ENCODE data around the gene MGAT1. TPM values are rescaled to one million over a fixed set of nuclear protein-coding genes. Genes with fewer than 3 reads are reported as not detected.
A peak's percentile ranks its signal among the peaks of the same experiment; 100 is the strongest.
"Not testable (repeated sequence)": the region's sequence is repeated elsewhere in the genome, so short reads cannot be mapped to it uniquely, and the experiment has no call there.

The MGAT1 gene
- total RNA-seq, 2 experiments from 2014 or later = 136 to 152 TPM

DNA sequence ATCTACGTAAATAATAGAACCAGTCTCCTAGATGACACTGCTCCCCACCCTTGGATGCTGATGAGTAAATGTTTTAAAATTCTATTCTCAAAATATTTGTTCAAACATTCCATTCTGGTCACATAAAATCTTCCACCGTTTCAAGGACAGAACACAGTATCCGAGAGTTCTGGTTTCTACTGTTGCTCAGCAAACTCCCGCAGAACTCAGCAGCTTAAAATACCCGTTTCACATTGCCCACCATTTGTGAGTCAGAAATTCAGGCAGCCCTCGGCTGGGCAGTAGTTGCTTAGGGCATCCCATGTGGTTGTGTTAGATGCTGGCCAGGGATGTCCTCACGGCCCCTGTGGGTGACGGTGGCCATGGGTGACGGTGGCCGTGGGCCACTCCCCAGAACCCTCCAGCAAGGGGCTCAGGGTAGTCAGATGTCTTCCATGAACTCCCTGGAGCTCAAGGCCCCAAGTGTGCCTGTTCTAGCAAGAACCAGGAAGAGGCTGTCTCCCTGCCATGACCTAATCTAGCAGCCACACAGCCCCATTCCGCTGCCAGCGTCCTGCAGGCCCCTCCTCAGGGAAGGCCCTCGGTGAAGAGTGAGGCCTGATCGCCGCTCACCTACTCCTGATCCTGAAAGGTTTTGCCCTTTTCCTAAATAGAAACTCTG lies 17.4 kb downstream of the MGAT1 start:
- ChIA-PET CTCF (interaction anchor here (1.0 to 1.5 kb wide), 4 partner anchors 9 to 45 kb away, joined by 3 to 5 read pairs (median 4); no protein-coding TSS in a partner anchor), POLR2A (no interaction called here)
- Mint-ChIP-seq H3K4me1 (peaks cover 28% of the 10 kb centered on the region), H3K4me3 (no peak overlapping the region), H3K27me3 (no peaks in the 10 kb centered on the region), H3K27ac (no peak overlapping the region), H3K9me3 (no peaks in the 10 kb centered on the region), H3K36me3 (ENCODE audit: low read depth) (peaks cover 11% of the 10 kb centered on the region)
- no peak for DNase-seq

DNA sequence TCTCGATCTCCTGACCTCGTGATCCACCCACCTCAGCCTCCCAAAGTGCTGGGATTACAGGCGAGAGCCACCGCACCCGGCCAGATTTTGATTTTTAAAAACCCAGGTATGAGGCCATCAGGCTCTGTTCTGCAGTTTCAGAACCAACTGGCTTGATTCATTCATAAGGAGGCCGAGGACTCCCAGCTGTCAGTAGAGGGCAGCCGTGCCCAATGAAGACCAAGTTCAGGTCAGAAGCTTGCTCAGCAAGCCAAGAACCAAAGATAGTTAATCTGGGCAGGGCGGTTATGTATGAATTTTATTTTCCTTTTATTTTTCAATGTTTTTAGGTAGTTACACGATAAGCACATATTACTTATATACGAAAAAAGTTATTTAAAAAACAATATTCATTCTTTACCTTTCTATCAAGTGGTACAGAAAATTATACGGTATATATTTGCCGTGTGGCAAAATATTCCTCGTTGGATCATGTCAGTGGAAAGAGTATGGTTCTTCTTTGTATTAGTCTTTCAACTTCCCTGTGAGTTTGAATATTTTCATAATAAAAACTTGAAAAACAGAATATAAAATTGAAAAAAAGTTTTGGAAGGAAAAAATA lies 18.0 kb downstream of the MGAT1 start:
- no peaks in the 10 kb centered on the region for H3K27me3 Mint-ChIP-seq

DNA sequence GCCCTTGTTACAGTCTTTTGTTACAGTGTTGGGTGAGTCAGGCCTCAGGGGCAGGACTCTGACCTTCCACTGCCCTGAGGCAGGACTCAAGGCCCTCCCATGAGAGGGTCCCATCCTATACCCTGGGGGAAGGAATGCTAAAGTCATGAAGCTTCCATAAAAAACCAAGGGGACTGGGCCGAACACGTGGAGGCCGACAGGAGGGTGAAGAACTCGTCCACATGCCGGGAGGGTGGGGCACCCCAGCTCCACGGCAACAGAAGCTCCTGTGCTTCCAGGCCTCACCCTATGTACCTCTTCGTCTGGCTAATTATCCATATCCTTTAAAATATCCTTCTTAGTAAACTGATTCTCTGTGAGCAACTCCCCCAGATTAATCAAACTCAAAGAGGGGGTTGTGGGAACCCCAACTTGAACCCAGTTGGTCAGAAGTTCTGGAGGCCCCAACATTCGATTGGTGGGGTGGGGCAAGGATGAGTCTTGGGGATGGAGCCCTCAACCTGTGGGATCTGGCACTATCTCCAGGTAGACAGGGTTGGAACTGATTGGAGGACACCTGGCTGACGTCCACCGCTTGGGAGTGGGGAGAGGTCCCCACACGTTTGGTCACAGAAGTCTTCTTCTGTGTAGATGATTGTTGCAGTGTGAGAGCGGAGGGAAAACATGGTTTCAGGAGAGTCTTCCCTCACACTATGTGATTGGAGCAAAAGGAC lies 19.1 kb downstream of the MGAT1 start:
- POLR2A ChIA-PET = no interaction called here
- Mint-ChIP-seq H3K36me3 (ENCODE audit: low read depth) (no peaks in the 10 kb centered on the region), H3K4me3 (no peak overlapping the region), H3K4me1 (peaks cover 28% of the 10 kb centered on the region), H3K27ac (no peak overlapping the region), H3K9me3 (no peaks in the 10 kb centered on the region), H3K27me3 (no peaks in the 10 kb centered on the region)
- CTCF ChIA-PET = interaction anchor here (1.4 kb wide), 1 partner anchor 47 kb away, joined by 3 read pairs; no protein-coding TSS in a partner anchor
- DNase-seq = no peak

More for the DNA sequence above, 18.0 kb downstream of the MGAT1 start:
- DNase-seq = peak; percentile 82
- POLR2A ChIA-PET = no interaction called here
- CTCF ChIA-PET = interaction anchor here (0.7 to 1.4 kb wide), 4 partner anchors 10 to 456 kb away, joined by 3 to 5 read pairs (median 4); no protein-coding TSS in a partner anchor
- H3K9me3 Mint-ChIP-seq = no peaks in the 10 kb centered on the region
- peaks cover 6% of the 10 kb centered on the region for H3K36me3 Mint-ChIP-seq (ENCODE audit: low read depth)
- H3K4me1 Mint-ChIP-seq = peaks cover 28% of the 10 kb centered on the region
- H3K4me3 Mint-ChIP-seq = no peak overlapping the region
- no peak overlapping the region for H3K27ac Mint-ChIP-seq

DNA sequence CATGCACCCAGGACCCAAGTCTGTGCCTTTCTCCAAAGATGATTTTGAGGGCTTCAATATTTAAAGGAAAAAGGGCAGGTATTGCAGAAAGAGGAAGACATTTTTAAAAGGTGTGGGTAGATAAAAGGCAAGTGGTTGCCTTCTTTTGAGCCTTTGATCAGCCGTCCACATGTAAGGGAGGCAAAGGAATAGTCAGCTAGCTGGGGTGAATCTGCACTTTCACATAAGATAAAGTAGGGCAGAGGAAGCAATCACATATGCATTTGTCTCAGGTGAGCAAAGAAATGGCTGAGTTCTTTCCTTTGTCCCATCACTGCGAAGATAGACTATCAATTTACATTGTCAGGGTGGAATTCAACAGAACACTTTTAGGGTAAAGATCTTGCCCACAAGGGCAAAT lies 19.9 kb downstream of the MGAT1 start:
- ChIA-PET POLR2A (no interaction called here), CTCF (no interaction called here)
- Mint-ChIP-seq H3K27ac (no peak overlapping the region), H3K9me3 (no peaks in the 10 kb centered on the region), H3K4me1 (peaks cover 25% of the 10 kb centered on the region), H3K36me3 (ENCODE audit: low read depth) (no peaks in the 10 kb centered on the region), H3K4me3 (no peak overlapping the region), H3K27me3 (no peaks in the 10 kb centered on the region)
- DNase-seq = no peak

DNA sequence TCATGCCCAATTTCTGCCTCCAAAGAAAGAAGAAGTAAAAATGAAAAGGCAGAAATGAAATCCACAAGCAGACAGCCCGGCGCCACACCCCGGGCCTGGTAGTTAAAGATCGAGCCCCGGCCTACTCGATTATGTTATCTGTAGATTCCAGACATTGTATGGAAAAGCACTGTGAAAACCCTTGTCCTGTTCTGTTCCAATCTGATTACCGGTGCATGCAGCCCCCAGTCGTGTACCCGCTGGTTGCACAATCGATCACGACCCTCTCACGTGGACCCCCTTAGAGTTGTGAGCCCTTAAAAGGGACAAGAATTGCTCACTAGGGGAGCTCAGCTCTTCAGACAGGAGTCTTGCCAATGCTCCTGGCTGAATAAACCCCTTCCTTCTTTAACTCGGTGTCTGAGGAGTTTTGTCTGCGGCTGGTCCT lies 20.7 kb downstream of the MGAT1 start:
- DNase-seq; H3K4me3 Mint-ChIP-seq; CTCF ChIA-PET; H3K36me3 Mint-ChIP-seq (ENCODE audit: low read depth); H3K27me3 Mint-ChIP-seq; H3K9me3 Mint-ChIP-seq; POLR2A ChIA-PET; H3K27ac Mint-ChIP-seq: not testable (repeated sequence)
- H3K4me1 Mint-ChIP-seq = peaks cover 18% of the 10 kb centered on the region

DNA sequence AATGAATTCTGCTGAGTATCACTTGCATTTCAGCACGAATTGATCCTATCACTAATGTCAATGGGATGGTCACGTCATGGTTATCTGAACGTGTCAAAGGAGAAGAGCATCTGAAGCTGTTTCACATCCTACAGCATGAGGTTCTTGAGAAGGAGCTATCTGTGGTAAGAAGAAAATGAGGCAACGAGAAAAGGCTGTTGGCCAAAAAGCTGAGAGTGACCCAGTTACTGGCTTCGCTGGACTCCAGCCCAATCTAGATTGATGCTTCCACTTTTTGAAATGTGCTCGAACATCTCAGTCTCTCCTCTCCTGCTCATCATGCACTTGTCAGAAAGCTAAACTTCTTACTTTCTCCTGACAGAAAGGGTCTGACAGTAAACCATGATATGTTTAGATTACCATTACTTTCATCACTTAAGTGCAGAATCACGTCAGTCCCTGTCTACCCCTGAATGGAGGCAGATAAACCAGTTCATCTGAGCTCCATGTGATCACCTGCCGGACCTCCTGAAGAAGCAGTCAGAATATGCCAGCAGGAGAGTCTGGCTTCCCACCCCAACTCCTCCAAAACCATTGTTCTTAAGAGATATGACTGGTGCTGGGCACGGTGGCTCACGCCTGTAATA lies 22.5 kb downstream of the MGAT1 start:
- Mint-ChIP-seq H3K27me3 (no peaks in the 10 kb centered on the region), H3K4me1 (peaks cover 5% of the 10 kb centered on the region), H3K27ac (no peak overlapping the region), H3K9me3 (no peaks in the 10 kb centered on the region), H3K4me3 (no peak overlapping the region), H3K36me3 (ENCODE audit: low read depth) (no peaks in the 10 kb centered on the region)
- ChIA-PET POLR2A (no interaction called here), CTCF (no interaction called here)
- DNase-seq = no peak

DNA sequence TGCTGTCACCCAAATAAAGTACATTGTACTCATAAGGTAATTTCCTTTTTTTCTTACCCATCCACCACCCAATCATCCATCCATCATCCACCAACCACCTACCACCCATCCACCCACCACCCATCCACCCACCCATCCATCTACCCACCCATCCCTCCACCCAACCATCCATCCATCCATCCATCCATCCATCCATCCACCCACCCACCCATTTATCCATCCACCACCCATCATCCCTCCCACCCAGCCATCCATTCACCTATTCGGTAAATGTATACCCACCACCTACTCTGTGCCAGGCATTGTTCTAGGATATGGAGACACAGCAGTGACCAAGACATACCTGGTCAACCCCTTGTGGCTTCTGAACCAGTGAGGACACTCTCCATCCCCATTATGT lies 25.1 kb downstream of the MGAT1 start:
- no peak overlapping the region for H3K4me3 Mint-ChIP-seq
- POLR2A ChIA-PET = no interaction called here
- H3K4me1 Mint-ChIP-seq = no peaks in the 10 kb centered on the region
- H3K9me3 Mint-ChIP-seq = no peaks in the 10 kb centered on the region
- H3K36me3 Mint-ChIP-seq (ENCODE audit: low read depth) = no peaks in the 10 kb centered on the region
- no peak overlapping the region for H3K27ac Mint-ChIP-seq
- CTCF ChIA-PET = interaction anchor here (0.6 kb wide), 1 partner anchor 64 kb away, joined by 3 read pairs; no protein-coding TSS in a partner anchor
- peaks cover 10% of the 10 kb centered on the region for H3K27me3 Mint-ChIP-seq
- DNase-seq = no peak

DNA sequence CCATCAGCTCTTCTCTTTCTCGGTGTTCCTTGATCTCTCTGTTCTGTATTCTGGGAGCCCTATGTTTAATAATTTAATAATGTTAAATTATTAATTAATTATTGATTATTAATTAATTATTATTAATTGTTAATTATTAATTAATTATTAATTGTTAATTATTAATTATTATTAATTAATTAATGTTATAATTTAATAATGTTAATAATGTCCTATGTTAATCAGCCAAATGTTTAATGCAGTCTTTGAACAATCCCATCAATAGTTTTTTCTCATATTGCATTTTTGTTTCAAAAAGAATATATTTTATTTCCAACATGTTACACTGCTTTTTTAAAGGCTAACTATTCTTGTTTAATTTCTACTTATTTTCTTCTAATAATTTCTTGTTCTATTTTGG lies 26.2 kb downstream of the MGAT1 start:
- ChIA-PET CTCF (no interaction called here), POLR2A (no interaction called here)
- no peak for DNase-seq
- no peaks in the 10 kb centered on the region for H3K4me1 Mint-ChIP-seq
- H3K36me3 Mint-ChIP-seq (ENCODE audit: low read depth) = no peaks in the 10 kb centered on the region
- peaks cover 10% of the 10 kb centered on the region for H3K27me3 Mint-ChIP-seq
- H3K27ac Mint-ChIP-seq = no peak overlapping the region
- H3K9me3 Mint-ChIP-seq = peaks cover 4% of the 10 kb centered on the region
- H3K4me3 Mint-ChIP-seq = no peak overlapping the region

DNA sequence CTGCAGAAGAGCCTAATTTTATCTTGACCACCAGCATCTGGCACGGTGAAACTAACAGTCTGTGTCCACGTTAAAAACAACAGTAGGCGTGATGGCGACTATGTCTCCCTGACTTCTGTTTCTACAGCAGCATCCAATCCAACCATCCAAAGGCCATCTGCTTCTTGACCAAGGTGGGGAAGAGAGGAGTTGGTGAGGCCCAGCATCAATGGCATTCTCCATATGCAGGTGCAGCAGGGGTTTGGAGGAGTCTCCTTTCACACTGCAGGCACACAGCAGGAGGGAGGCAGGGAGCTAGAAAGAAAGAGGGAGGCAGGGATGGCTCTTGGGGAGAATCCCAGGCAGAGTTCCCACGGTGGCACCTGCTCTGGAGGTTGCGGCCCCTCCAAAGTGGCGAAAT lies 27.0 kb downstream of the MGAT1 start:
- no peak overlapping the region for H3K27ac Mint-ChIP-seq
- H3K4me3 Mint-ChIP-seq = no peak overlapping the region
- H3K27me3 Mint-ChIP-seq = peaks cover 10% of the 10 kb centered on the region
- H3K4me1 Mint-ChIP-seq = no peaks in the 10 kb centered on the region
- H3K9me3 Mint-ChIP-seq = peaks cover 4% of the 10 kb centered on the region
- CTCF ChIA-PET = no interaction called here
- POLR2A ChIA-PET = no interaction called here
- no peak for DNase-seq
- H3K36me3 Mint-ChIP-seq (ENCODE audit: low read depth) = no peaks in the 10 kb centered on the region

DNA sequence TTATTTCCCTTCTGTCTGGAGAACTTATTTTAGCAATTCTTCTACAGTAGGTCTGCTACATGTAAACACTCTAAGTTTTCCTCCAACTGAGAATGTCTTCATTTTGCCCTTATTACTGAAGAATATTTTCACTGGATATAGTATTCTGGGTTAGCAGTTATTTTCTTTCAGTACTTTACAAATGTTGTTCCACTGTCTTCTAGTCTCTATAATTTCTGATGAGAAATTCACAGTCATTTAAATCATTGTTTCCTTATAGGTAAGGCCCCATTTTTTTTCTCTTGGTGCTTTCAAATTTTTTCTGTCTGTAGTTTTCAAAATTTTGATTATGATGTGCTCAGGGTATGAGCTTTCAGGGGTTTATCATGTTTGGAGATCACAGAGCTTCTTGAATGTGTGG lies 30.8 kb downstream of the MGAT1 start:
- Mint-ChIP-seq H3K36me3 (ENCODE audit: low read depth) (no peaks in the 10 kb centered on the region), H3K4me3 (no peak overlapping the region), H3K9me3 (peaks cover 6% of the 10 kb centered on the region), H3K4me1 (no peaks in the 10 kb centered on the region), H3K27me3 (peaks cover 10% of the 10 kb centered on the region), H3K27ac (no peak overlapping the region)
- ChIA-PET CTCF (interaction anchor here (0.7 kb wide), 1 partner anchor 97 kb away, joined by 3 read pairs; no protein-coding TSS in a partner anchor), POLR2A (no interaction called here)
- DNase-seq = no peak

DNA sequence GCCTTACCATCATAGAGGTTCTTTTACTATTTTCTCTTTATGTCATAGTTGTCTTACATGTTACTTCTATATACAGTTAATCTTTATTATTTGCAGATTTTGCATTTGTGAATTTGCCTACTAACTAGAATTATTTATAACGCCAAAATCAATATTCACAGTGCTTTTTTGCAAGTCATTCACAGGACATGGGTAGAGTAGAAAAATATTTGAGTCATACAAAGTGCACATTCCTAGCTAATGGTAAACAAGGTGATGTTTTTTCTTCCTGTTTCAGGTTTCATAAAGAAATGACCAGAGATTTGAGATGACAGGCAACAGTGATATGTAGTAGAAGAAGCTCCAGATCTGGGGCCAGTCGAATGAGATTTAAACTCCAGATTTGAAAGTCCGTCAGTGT lies 32.8 kb downstream of the MGAT1 start:
- ChIA-PET POLR2A (no interaction called here), CTCF (interaction anchor here (0.5 kb wide), 1 partner anchor 9 kb away, joined by 4 read pairs; no protein-coding TSS in a partner anchor)
- peaks cover 6% of the 10 kb centered on the region for H3K9me3 Mint-ChIP-seq
- no peaks in the 10 kb centered on the region for H3K36me3 Mint-ChIP-seq (ENCODE audit: low read depth)
- DNase-seq = no peak
- H3K27me3 Mint-ChIP-seq = peaks cover 23% of the 10 kb centered on the region
- H3K4me1 Mint-ChIP-seq = no peaks in the 10 kb centered on the region
- H3K4me3 Mint-ChIP-seq = no peak overlapping the region
- H3K27ac Mint-ChIP-seq = no peak overlapping the region

DNA sequence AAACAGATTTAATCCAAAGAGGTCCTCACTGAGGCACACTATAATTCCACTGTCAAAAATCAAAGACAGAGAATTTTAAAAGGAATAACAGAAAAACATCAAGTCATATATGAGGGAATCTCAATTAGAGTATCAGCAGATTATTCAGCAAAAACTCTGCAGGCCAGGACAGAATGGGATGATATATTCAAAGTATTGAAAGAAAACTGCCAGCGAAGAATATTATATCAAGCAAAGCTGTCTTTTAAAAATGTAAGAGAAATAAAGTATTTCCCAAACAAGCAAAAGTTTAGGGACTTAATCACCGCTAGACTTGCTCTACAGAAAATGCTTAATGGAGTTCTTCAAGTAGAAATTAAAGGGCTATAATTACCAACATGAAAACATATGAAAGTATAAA lies 47.0 kb downstream of the MGAT1 start:
- no peak overlapping the region for H3K27ac Mint-ChIP-seq
- POLR2A ChIA-PET = no interaction called here
- H3K4me1 Mint-ChIP-seq = no peaks in the 10 kb centered on the region
- H3K27me3 Mint-ChIP-seq = peaks cover 16% of the 10 kb centered on the region
- CTCF ChIA-PET = no interaction called here
- H3K36me3 Mint-ChIP-seq (ENCODE audit: low read depth) = no peaks in the 10 kb centered on the region
- peaks cover 5% of the 10 kb centered on the region for H3K9me3 Mint-ChIP-seq
- H3K4me3 Mint-ChIP-seq = no peak overlapping the region
- DNase-seq = no peak

DNA sequence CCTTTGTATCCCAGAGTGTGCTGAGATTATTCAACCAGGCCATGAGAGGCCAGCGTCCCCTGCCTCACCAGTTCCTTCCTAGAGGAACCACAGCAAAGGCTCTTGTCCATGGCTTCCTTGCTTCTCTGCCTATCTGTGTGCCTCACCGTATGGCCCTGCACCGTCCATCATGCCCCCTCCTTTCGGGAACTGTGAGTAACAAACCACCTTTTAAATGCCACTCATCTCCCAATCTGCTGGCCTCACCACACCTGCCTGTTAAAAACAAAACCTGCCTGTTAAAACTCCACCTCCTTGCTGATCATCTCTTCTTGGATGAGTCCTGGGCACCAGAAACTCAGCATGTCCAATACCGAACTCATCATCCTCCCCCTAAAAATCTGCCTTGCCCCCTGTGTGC lies 58.4 kb downstream of the MGAT1 start:
- H3K4me1 Mint-ChIP-seq = no peaks in the 10 kb centered on the region
- no peak overlapping the region for H3K4me3 Mint-ChIP-seq

More for the DNA sequence above, 58.4 kb downstream of the MGAT1 start:
- CTCF ChIA-PET = no interaction called here
- H3K9me3 Mint-ChIP-seq = no peaks in the 10 kb centered on the region
- H3K36me3 Mint-ChIP-seq (ENCODE audit: low read depth) = no peaks in the 10 kb centered on the region
- POLR2A ChIA-PET = no interaction called here
- peaks cover 12% of the 10 kb centered on the region for H3K27me3 Mint-ChIP-seq
- DNase-seq = no peak
- no peak overlapping the region for H3K27ac Mint-ChIP-seq

Data from activated CD4-positive, alpha-beta T cell treated with anti-CD3 and anti-CD28 coated beads, Interleukin-2, amount 10 ng/mL, durations not matched to agents 7 days and 5 days (primary cell).